Activated CD8-positive, alpha-beta T cell treated with anti-CD3 and anti-CD28 coated beads for 36 hours (primary cell): ENCODE data around the gene KCND1. TPM values are rescaled to one million over a fixed set of nuclear protein-coding genes. Genes with fewer than 3 reads are reported as not detected.
"Not testable (repeated sequence)": the region's sequence is repeated elsewhere in the genome, so short reads cannot be mapped to it uniquely, and the experiment has no call there.

ENCODE experiments used
- ATAC-seq: fragments of 200-7000 bp; cut with Tn5 transposase; one replicate; pipeline ENCODE4 v1.10.0; 2021; ENCODE audit warnings: mild to moderate bottlenecking, moderate library complexity
- CTCF ChIA-PET: fragments of 350-600 bp; sonication (Branson Sonifier 250); formaldehyde crosslinking; loops from one replicate; lab custom pipeline; 2021; ENCODE audit warnings: antibody characterized with exemption; lab: Charles Lee
- POLR2A ChIA-PET: fragments of 350-600 bp; sonication (Branson Sonifier 250); formaldehyde crosslinking; loops from one replicate; lab custom pipeline; 2021; ENCODE audit warnings: antibody characterized with exemption; lab: Charles Lee
- DNase-seq: peaks from one replicate; pipeline ENCODE4 v3.0.0-alpha.2; 2020
- H3K27ac Mint-ChIP-seq: one replicate; pipeline ENCODE4 v1.8.0; 2021; ENCODE audit warnings: mild to moderate bottlenecking, mixed read lengths
- H3K27me3 Mint-ChIP-seq: one replicate; pipeline ENCODE4 v1.8.0; 2021; ENCODE audit warnings: mixed read lengths
- H3K36me3 Mint-ChIP-seq: one replicate; pipeline ENCODE4 v1.8.0; 2021; ENCODE audit warnings: low read depth, mixed read lengths
- H3K4me1 Mint-ChIP-seq: one replicate; pipeline ENCODE4 v1.8.0; 2021; ENCODE audit warnings: low read depth, mixed read lengths
- H3K4me3 Mint-ChIP-seq: one replicate; pipeline ENCODE4 v1.8.0; 2021; ENCODE audit warnings: mild to moderate bottlenecking, moderate library complexity, mixed read lengths
- H3K9me3 Mint-ChIP-seq: one replicate; pipeline ENCODE4 v1.8.0; 2021; ENCODE audit warnings: mixed read lengths
- intact Hi-C: fragments of 100-400 bp; cut with micrococcal nuclease; formaldehyde crosslinking; loops from one replicate; pipeline ENCODE4 v1.10.0; 2022
- total RNA-seq, 2 experiments: library from RNA; stranded (reverse); gene quantifications; one replicate each; pipeline ENCODE4 v1.2.3, GENCODE V29; 2021
- TF ChIP-seq, protein P1 (sequence below): fragments of 200-600 bp; IDR thresholded peaks from one replicate; pipeline ENCODE4 v1.8.0; 2022; ENCODE audit warnings: antibody characterized with exemption, mild to moderate bottlenecking

KCND1 gene
- total RNA-seq, 2 experiments from 2014 or later = 2.5 to 2.6 TPM

DNA sequence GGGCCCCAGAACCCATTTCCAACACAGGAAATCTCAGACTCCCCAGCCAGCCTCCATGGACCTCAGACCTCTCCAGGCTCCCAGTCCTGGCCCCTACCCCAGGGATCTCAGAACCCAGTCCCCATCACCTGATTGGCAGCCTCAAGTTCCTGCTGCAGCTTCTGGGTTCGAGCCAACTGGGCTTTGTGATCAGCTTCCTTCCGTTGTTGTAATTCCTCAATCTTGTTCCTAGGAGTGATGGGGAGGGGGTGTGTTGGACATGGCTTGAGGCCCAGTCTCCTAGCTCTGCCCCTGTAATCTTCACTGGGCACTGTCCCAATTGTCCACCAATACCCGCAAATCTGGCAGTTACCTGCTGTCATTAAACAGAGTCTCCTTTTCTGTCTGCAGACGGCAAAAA is 17.8 kb upstream of the KCND1 start:
- H3K27me3 Mint-ChIP-seq = no peaks in the 10 kb centered on the region
- no peak for ATAC-seq
- TF ChIP-seq, protein P1, sequence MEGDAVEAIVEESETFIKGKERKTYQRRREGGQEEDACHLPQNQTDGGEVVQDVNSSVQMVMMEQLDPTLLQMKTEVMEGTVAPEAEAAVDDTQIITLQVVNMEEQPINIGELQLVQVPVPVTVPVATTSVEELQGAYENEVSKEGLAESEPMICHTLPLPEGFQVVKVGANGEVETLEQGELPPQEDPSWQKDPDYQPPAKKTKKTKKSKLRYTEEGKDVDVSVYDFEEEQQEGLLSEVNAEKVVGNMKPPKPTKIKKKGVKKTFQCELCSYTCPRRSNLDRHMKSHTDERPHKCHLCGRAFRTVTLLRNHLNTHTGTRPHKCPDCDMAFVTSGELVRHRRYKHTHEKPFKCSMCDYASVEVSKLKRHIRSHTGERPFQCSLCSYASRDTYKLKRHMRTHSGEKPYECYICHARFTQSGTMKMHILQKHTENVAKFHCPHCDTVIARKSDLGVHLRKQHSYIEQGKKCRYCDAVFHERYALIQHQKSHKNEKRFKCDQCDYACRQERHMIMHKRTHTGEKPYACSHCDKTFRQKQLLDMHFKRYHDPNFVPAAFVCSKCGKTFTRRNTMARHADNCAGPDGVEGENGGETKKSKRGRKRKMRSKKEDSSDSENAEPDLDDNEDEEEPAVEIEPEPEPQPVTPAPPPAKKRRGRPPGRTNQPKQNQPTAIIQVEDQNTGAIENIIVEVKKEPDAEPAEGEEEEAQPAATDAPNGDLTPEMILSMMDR = no peak
- no peak overlapping the region for H3K27ac Mint-ChIP-seq
- peaks cover 21% of the 10 kb centered on the region for H3K36me3 Mint-ChIP-seq
- intact Hi-C loops = no loop called here
- DNase-seq = no peak
- H3K4me1 Mint-ChIP-seq = no peaks in the 10 kb centered on the region
- no peak overlapping the region for H3K4me3 Mint-ChIP-seq
- H3K9me3 Mint-ChIP-seq = no peaks in the 10 kb centered on the region
- ChIA-PET CTCF (no interaction called here), POLR2A (no interaction called here)

DNA sequence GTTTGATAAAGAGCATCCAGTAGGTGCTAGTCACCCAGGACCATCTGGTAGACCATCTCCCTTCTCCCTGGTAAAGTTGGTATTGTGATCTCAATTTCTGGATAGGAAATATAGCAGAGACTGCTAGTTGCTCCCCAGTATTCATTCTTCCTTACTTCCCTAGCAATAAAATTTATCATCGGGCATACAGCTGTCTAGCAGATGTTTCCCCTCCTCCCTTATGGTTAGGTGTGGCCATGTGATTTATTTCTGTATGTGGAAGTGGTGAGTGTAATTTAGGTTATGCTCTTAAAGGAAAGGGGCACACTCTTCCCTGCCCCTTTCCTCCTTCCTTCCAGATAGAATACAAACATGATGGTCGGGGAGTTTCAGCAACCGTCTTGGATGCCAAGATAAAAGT is 12.3 kb upstream of the KCND1 start:
- H3K4me3 Mint-ChIP-seq = no peak overlapping the region
- TF ChIP-seq, protein P1 = no peak
- H3K9me3 Mint-ChIP-seq = no peaks in the 10 kb centered on the region
- no peaks in the 10 kb centered on the region for H3K4me1 Mint-ChIP-seq
- peaks cover 26% of the 10 kb centered on the region for H3K36me3 Mint-ChIP-seq
- intact Hi-C loops = no loop called here
- no peak overlapping the region for H3K27ac Mint-ChIP-seq
- no peaks in the 10 kb centered on the region for H3K27me3 Mint-ChIP-seq
- ChIA-PET POLR2A (no interaction called here), CTCF (no interaction called here)
- no peak for ATAC-seq
- DNase-seq = no peak

DNA sequence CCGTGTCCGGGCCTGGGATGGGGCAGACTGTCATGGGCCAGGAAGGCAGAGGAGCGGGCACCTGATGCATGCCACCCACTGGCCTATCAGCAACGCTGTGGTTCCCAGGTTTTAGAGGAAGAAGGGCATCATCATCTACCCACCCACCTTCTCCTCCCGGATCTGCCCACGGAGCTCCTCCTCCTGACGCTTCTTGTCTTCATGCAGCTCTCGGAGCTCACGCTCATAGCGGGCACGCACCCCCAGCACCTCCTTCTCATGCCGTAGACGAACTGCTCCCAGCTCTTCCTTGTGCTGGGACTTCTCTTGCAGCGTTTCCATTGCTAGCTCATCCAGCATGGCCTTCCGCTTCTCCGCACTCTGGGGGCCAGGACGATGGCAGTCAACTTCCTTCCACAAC is 11.4 kb upstream of the KCND1 start:
- DNase-seq (no peak), ATAC-seq (no peak)
- Mint-ChIP-seq H3K4me1 (no peaks in the 10 kb centered on the region), H3K36me3 (peaks cover 25% of the 10 kb centered on the region), H3K27ac (no peak overlapping the region), H3K27me3 (no peaks in the 10 kb centered on the region), H3K4me3 (no peak overlapping the region), H3K9me3 (no peaks in the 10 kb centered on the region)
- ChIA-PET POLR2A (no interaction called here), CTCF (no interaction called here)
- intact Hi-C loops = no loop called here
- TF ChIP-seq, protein P1 = no peak

DNA sequence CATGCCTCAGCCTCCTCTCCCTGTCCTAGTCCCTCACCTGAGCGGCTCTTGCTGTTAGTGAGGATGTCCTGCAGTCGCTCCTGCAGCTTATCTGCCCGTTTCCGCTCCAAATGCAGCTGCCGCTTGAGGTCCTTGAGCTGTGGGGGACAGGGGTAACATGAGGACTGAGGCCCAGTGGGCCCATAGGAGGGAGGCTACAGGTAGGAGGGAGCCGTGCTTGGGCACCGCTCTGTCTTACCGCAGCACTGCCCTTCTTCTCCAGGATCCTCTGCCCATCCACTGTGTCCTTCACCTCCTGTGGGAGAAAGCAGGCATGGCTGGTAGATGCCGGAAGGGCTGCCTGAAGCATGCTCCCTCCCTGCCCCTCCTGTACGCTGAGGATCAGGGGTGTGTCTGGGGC is 9.5 kb upstream of the KCND1 start:
- CTCF ChIA-PET = no interaction called here
- intact Hi-C loops = no loop called here
- ATAC-seq = no peak
- Mint-ChIP-seq H3K27me3 (no peaks in the 10 kb centered on the region), H3K9me3 (no peaks in the 10 kb centered on the region), H3K27ac (no peak overlapping the region), H3K4me1 (no peaks in the 10 kb centered on the region), H3K36me3 (peaks cover 31% of the 10 kb centered on the region), H3K4me3 (no peak overlapping the region)
- POLR2A ChIA-PET = interaction anchor here (0.6 kb wide), 1 partner anchor 321 kb away, joined by 5 read pairs; no protein-coding TSS in a partner anchor
- no peak for DNase-seq
- TF ChIP-seq, protein P1 = no peak

DNA sequence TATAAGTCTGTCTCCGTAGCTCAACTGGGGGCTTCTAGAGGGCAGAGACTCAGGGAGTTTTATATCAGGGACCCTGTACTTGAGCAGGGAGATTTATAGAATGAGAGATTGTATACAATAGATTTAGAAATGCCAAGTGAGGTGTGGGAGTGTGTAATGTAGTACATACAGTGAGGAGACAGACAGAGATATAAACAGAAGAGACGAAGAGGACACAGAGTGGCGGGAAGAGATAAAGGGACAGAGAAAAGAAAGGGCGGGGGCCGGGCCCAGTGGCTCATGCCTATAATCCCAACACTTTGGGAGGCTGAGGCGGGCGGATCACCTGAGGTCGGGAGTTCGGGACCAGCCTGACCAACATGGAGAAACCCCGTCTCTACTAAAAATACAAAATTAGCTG is 8.7 kb upstream of the KCND1 start:
- CTCF ChIA-PET, POLR2A ChIA-PET, DNase-seq, H3K4me3 Mint-ChIP-seq, H3K9me3 Mint-ChIP-seq, ATAC-seq, intact Hi-C loops, H3K4me1 Mint-ChIP-seq, H3K27ac Mint-ChIP-seq, H3K27me3 Mint-ChIP-seq: not testable (repeated sequence)
- H3K36me3 Mint-ChIP-seq = peaks cover 33% of the 10 kb centered on the region

DNA sequence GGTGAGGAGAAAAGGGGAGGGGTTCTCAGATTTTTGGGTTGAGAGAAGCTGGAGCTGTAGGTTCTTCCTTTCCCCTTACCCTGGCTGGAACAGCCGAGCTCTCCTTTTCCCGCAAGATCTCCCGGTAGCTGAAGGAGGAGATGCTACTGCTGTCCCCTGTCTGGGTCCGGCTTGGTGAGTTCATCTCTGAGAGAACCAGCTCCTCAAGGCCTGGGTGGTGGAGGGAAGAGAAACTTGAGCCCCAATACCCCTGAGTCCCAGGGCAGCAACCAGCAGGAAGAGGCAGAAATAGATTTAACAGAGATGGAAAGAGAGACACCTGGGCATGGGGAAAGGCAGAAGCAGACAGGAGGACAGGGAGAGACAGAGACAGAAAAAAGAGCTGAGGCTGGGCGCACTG is 6.6 kb upstream of the KCND1 start:
- Mint-ChIP-seq H3K36me3 (peaks cover 30% of the 10 kb centered on the region), H3K27me3 (no peaks in the 10 kb centered on the region), H3K4me1 (peaks cover under 1% of the 10 kb centered on the region), H3K9me3 (no peaks in the 10 kb centered on the region), H3K27ac (no peak overlapping the region), H3K4me3 (no peak overlapping the region)
- ChIA-PET POLR2A (no interaction called here), CTCF (no interaction called here)
- intact Hi-C loops = no loop called here
- TF ChIP-seq, protein P1 = no peak
- DNase-seq (no peak), ATAC-seq (no peak)
